Colonic mucosa (tissue), 4 donors: ENCODE results near the gene IMP3. TPM values are rescaled to one million over a fixed set of nuclear protein-coding genes. Genes with fewer than 3 reads are reported as not detected.

ENCODE experiments used
- DNase-seq: peaks from one replicate; pipeline ENCODE4 v3.0.0-alpha.2; 2020
- H3K27ac ChIP-seq: fragments of 200-600 bp; one replicate; pipeline ENCODE4 v1.8.0; 2021
- H3K27me3 ChIP-seq: fragments of 200-600 bp; one replicate; pipeline ENCODE4 v1.8.0; 2021
- H3K36me3 ChIP-seq: fragments of 200-600 bp; one replicate; pipeline ENCODE4 v1.8.0; 2021
- H3K4me1 ChIP-seq: fragments of 200-600 bp; one replicate; pipeline ENCODE4 v1.8.0; 2021; ENCODE audit warnings: mild to moderate bottlenecking
- H3K4me3 ChIP-seq: fragments of 200-600 bp; one replicate; pipeline ENCODE4 v1.8.0; 2021
- H3K9ac ChIP-seq, 2 donors: one replicate each; pipeline ENCODE4 v1.7.0; 2013; ENCODE audit warnings: control low read depth in 2 of 2, low read depth in 2 of 2, low read length in 2 of 2
- H3K9me3 ChIP-seq: fragments of 200-600 bp; one replicate; pipeline ENCODE4 v1.8.0; 2021
- CTCF ChIP-seq: fragments of 200-600 bp; IDR thresholded peaks from one replicate; pipeline ENCODE4 v1.8.0; 2022; ENCODE audit warnings: antibody characterized with exemption, mild to moderate bottlenecking
- intact Hi-C: fragments of 100-400 bp; cut with DNase I; formaldehyde crosslinking; loops from one replicate; pipeline ENCODE4 v1.14.1; 2022
- total RNA-seq, 2 donors: library from RNA; stranded (reverse); fragmentation: NEBNext Ultra II Directional in 1 of 2; extraction: Animal tissue kit (Norgen Biotek cat#: 25700) in 1 of 2; gene quantifications; one replicate each; pipeline ENCODE4 v1.2.1, GENCODE V29; 2021
- donor health status: healthy.
- donor health status: DM: no; HTN: no; CAD: no.
- donor health status: DM: no; HTN: no; CAD: no.

IMP3 gene
- total RNA-seq, 2 donors from 2014 or later, result 55.3 to 94.6 TPM

- Histone ChIP-seq H3K9me3 (no peaks in the 10 kb centered on the region), H3K27ac (no peak overlapping the region), H3K27me3 (no peaks in the 10 kb centered on the region), H3K4me1 (peaks cover 21% of the 10 kb centered on the region), H3K9ac (no peak overlapping the region), H3K4me3 (no peak overlapping the region), H3K36me3 (no peaks in the 10 kb centered on the region)
- intact Hi-C loops, result no loop called here
- TF ChIP-seq CTCF, result no peak
- DNase-seq, result no peak
These were observed 16.3 kb upstream of the IMP3 start for GRCh38 chr15:75656331-75656730.

GRCh38 chr15:75655931-75656330, 15.9 kb upstream of the IMP3 start:
- Histone ChIP-seq H3K4me1 (peaks cover 24% of the 10 kb centered on the region), H3K4me3 (no peak overlapping the region), H3K27me3 (no peaks in the 10 kb centered on the region), H3K9me3 (no peaks in the 10 kb centered on the region), H3K9ac (no peak overlapping the region), H3K27ac (no peak overlapping the region), H3K36me3 (no peaks in the 10 kb centered on the region)
- intact Hi-C loops, result no loop called here
- no peak for TF ChIP-seq CTCF
- no peak for DNase-seq

- Histone ChIP-seq H3K27ac (no peak overlapping the region), H3K36me3 (no peaks in the 10 kb centered on the region), H3K9ac (no peak overlapping the region), H3K9me3 (no peaks in the 10 kb centered on the region), H3K4me3 (no peak overlapping the region), H3K27me3 (no peaks in the 10 kb centered on the region), H3K4me1 (peaks cover 31% of the 10 kb centered on the region)
- no peak for DNase-seq
- intact Hi-C loops, result no loop called here
- no peak for TF ChIP-seq CTCF
These were observed 14.3 kb upstream of the IMP3 start for GRCh38 chr15:75654201-75654907.

- H3K36me3 ChIP-seq, result no peaks in the 10 kb centered on the region
- no peaks in the 10 kb centered on the region for H3K27me3 ChIP-seq
- H3K27ac ChIP-seq, result no peak overlapping the region
- peak; percentile 21 for DNase-seq
- H3K9ac ChIP-seq, result no peak overlapping the region
- H3K9me3 ChIP-seq, result no peaks in the 10 kb centered on the region
- H3K4me3 ChIP-seq, result no peak overlapping the region
- H3K4me1 ChIP-seq, result peaks cover 31% of the 10 kb centered on the region
- intact Hi-C loops, result no loop called here
- TF ChIP-seq CTCF, result no peak
These were observed 13.4 kb upstream of the IMP3 start for GRCh38 chr15:75653347-75653913.

- H3K9me3 ChIP-seq, result no peaks in the 10 kb centered on the region
- intact Hi-C loops, result no loop called here
- no peak for DNase-seq
- peak overlapping the region; percentile 37 for H3K27ac ChIP-seq
- no peak for TF ChIP-seq CTCF
- H3K27me3 ChIP-seq, result no peaks in the 10 kb centered on the region
- peak overlapping the region; percentile 30 to 52 for H3K9ac ChIP-seq
- H3K4me1 ChIP-seq, result peaks cover 31% of the 10 kb centered on the region
- no peaks in the 10 kb centered on the region for H3K36me3 ChIP-seq
- peak overlapping the region; percentile 67 for H3K4me3 ChIP-seq
These were observed 12.0 kb upstream of the IMP3 start for GRCh38 chr15:75651810-75652543.
